ENCODE measurements around the gene NSUN2.
"Not testable (repeated sequence)": the region's sequence is repeated elsewhere in the genome, so short reads cannot be mapped to it uniquely, and the experiment has no call there.

The NSUN2 gene

DNA sequence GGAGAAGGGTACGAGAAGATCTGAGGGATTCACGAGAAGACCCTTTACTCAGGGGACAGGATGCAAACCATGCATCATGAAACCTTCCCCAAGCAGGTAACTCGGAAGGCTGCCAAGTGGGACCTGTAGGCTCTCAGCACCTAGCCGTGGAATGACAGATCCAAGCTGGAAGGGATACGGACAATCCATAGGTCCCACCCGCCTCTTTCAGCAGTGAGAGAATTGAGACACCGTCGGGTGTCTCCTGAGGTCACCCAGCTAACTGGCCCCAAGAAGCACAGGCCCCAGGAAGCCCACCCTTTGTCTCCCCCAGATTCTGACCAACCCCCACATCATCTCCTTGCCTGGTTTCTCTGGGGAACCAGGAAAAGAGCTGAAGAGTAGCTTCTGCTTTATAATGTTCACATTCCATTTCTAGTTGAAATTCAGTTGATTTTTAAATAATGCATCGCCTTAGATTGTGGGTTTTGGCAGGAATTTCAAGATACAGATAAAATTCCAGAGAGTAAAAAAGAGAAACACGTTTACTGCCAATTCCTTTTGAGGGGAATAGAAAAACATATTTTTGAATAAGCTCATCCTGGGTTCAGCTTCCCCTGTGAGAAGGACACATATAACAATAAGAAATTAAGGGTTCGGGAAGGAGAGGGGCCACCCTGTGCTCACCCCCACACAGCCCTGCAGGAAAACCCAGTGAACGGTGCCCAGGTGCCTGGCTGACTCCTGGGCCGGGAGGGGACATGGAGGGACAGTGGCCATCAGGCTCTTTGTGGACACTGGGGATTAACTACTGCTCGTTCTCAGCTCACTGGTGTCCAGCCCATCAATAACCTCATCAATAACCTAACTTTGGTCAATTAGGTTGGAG, 51.1 kb downstream of the NSUN2 start:
- no peak for DNase-seq

GRCh38 chr5:6581090-6581489, 51.8 kb downstream of the NSUN2 start:
- no peak for DNase-seq

- DNase-seq: no peak
Measured at GRCh38 chr5:6579535-6579934, 53.3 kb downstream of the NSUN2 start.

- no peak for DNase-seq
Measured at GRCh38 chr5:6578676-6579343, 54.0 kb downstream of the NSUN2 start.

DNA sequence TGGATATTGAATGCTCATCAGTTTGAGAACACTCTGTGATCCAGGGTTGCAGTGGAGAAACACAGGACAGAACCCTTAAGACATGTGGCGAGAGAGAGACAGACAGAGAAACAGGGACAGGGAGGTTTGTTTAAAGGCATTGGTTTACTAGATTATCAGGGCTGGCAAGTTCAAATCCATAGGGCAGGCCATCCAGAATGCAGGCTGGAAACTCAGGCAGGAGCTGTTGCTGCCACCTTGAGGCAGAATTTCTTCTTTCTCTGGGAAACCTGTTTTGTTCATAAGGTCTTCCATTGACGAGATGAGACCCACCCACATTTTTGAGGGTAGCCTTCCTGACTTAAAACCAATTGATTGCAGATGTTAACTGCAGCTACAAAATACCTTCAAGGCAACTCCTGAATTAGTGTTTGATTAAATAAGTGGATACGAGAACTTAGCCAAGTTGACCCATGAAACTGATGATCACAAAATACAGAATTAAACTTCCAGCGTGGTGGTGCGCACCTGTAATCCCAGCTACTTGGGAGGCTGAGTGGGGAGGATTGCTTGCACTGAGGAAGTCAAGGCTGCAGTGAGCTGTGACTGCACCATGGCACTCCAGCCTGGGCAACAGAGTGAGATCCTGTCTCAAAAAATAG, 55.9 kb downstream of the NSUN2 start:
- DNase-seq: peak; percentile 1

DNA sequence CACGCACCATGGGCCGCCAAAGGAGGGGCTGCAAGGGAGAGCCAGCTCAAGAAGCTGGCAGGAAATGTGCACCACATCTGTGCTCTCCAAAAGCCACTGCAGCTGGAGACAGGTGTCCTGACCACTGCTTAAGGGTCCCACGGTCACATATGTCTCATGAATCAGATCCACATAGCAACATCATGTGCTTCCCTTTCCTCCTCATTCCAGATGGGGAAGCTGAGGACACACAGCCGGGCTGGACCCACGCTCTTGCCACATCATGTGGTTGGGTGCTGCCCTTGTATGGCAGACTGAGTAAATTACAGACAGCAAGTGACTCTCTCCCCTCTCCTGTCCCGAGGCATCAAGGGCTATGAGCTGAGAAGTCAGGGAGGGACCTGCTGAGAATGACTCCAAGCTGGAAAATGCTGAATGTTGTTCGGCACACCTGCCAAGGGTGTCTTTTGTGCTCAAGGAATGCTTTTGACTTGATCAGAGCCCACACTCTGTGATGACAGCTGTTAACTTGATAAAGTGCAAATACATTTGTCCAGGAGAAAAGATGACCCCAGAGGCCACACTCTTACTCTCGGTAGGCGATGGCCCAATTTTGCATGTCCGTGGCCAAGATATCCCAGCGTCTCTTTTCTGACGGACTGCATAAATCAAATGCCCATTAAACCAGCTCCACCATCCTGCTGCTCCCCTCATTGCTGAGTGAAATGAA, 58.2 kb downstream of the NSUN2 start:
- DNase-seq: no peak

- no peak for DNase-seq
Measured at GRCh38 chr5:6574111-6574510, 58.7 kb downstream of the NSUN2 start.

DNA sequence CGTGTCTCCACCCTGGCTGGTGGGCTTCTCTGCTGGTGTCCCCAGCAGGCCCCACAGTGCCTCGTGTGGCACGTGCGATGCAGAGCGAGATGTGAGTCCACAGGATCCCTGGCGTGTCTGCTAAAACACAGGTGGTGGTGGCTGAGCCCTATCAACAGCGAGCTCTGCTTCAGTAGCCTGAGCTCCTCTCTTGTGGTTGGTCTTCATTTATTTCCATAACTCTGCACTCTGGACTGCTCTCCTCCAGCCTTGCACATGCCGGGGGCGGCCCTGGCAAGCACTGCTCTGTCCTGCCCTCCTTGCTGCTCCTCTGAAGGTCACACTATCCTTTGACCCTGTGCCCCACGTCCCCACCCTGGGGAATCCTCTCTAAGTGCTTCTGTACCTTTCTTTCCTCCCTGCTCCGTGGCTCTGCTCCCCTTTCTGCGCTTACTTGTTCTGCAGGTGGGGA, 59.2 kb downstream of the NSUN2 start:
- DNase-seq: no peak

DNA sequence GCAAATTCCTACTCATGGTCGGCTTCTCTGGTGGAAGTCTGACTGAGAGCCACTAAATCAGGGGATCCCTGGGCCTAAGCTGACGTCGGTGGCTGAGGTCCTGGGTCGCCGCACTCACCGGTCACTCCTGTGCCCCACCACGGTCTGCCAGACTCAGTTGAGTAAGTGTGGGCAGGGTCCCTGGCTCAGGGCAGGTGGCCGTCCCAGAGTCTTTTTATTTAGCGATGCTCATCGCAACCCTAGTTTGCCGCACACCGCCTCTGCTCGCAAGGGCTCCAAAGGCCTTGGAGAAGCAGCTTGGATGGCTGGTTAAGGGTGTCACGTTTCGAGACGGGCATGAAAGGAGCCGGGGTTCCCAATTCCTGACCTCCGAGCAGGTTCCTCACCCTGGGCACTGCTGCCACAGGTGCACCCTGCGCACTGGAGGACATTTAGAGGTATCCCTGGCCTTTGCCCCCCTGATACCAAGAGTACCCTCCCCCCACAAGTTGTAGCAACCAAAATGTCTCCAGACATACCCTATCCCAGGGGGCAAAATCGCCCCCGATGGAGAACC, 59.9 kb downstream of the NSUN2 start:
- no peak for DNase-seq

DNA sequence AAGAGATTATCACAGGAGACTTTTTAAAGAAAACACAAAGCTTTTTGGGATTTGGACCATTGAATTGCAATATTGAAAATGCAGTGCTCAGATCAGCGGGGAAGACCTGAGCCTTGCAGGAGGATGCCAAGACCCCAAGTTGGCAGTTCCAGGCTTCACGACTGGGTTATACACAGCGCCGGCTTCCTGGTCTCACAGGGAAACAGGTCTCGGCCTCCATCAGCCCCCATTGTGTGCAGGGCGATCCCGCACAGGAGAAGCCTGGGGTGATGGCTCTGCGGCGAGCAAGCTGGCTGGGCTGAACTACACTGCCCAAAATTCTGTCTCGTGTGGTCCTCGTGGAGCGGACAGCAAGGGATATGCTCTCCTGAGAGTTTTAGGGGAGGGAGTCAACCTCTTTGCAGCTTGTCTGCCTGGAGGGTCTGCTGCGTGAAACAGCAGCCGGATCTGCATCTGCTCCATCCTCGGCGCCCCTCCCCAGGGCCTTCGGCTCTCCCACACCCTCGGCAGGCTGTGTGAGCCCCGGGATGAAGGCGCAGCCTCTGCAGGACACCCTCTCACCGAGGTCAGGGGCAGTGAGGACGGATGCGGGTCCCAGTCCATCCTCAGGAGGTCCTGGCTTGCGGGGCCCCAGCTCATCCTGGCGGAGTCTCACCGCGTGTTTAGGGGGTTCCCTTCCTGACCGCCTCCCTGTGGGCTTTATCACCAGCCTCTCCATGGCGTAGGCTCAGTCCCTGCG, 60.6 kb downstream of the NSUN2 start:
- DNase-seq: no peak

GRCh38 chr5:6571607-6572006, 61.2 kb downstream of the NSUN2 start:
- not testable (repeated sequence) for DNase-seq

- no peak for DNase-seq
Measured at GRCh38 chr5:6570530-6570929, 62.3 kb downstream of the NSUN2 start.

GRCh38 chr5:6568889-6569288, 64.0 kb downstream of the NSUN2 start:
- DNase-seq: no peak

- no peak for DNase-seq
Measured at GRCh38 chr5:6568383-6568782, 64.5 kb downstream of the NSUN2 start.

DNA sequence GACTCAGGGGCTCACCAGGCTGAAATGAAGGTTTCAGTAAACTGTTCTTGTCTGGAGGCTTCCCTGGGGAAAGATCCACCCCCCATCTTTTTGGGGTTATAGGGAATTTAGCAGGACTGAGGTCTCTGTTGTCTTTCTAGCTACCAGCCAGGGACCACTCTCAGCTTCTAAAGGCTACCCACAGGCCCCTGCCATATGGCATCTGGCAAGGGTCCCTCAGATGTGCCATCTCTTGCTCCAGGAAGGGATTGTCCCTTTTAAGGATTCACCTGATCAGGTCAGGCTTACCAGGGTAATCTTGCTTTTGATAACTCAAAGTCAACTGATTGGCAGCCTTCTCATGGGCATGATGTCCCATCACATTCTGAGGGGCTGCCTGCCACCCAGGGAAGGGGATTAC, 65.0 kb downstream of the NSUN2 start:
- no peak for DNase-seq

DNA sequence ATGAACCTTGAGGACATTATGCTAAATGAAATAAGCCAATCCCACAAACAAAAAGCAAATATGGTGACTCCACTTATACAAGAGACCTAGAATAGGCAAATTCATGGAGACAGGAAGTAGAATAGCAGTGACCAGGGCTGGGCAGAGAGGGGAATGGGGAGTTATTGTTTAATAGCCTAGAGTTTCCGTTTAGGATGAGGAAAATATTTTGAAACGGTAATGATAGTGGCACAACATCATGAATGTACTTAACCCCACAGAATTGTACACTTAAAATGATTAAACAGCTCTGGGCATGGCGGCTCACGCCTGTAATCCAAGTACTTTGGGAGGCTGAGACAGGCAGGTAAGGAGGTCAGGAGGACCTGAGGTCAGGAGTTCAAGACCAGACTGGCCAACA, 65.8 kb downstream of the NSUN2 start:
- DNase-seq: no peak

- DNase-seq: no peak
Measured at GRCh38 chr5:6565492-6565891, 67.4 kb downstream of the NSUN2 start.

DNA sequence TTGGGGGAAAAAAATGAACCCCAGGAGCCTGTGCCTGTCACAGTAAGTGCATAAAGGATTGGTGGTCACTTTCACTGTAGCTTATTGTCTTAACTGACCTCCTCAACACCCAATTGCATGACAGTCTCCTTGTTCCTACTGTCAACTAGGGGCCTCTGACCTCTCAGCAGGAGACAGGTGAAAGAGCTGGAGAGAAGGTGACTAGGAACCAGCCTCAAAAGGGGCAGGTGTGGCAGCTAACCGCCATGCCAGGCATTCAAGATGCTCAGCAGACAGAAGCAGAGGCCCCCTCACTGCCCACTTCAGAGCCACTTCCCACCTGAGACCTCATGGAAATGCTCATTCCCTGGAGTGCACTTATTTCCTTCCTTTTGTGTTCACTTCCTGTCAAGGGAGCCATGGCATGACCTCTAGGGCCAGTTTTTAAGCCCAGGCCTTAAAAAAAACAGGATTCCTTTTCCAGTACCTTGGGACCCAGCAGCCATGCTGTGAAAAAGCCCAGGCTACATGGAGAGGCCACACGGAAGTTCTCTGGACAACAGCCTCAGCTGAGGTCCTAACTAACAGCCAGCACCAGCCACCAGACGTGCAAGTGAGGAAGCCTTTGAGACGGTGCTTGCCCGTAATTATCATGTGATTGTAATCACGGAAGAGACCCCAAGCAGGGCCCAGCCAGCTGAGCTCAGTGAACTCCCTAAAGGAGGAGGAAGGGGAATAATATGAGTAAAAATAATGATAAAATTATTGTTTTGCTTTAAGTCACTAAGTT, 74.9 kb downstream of the NSUN2 start:
- DNase-seq: no peak

DNA sequence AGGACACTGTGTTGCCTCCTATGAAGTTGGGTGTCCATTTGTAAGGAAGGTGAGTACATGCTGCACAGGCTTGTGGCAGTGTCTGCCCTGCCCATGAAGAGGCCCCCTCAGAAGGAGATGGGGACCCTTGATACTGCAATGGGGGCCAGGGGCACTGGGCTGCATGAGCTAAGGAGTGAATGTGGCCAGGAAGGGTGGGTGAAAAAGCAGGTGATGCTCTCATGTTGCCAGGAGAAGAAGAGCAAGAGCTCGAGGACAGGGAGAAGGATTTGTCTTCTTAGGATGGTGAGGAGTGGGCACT, 76.1 kb downstream of the NSUN2 start:
- no peak for DNase-seq

DNA sequence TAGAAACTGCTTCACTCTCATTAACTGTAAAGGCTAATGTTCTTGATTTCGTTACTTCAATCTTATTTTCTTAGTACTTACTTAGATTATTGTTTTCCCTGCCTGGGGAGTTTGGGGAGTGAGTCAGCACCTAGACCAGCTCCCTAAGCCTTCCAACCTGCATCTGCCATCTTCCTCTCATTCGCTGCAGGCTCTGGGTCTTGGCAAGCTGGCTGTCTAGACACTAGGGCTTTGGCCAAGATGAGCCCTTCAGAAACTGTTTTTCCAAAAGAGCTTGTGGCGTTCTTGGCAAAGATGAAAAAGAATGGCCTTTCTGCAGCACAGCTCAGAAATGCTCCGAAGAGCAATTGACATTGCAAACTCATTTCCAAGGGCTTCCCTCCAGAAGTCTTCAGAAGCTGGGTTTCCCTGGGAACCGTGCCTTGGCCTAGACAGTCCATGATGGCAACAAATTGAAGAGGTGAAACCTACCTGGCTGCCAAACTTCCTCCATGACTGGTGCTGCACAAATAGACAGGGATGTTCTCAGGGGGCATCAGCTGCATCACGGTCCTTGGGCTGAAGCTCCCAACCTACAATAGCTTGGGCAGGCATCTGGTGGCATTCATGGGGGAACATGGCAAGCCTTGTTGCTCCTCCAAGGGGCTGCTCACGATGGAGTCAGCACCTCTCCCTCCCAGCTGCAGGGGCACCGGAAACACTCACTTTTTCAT, 76.6 kb downstream of the NSUN2 start:
- no peak for DNase-seq

DNA sequence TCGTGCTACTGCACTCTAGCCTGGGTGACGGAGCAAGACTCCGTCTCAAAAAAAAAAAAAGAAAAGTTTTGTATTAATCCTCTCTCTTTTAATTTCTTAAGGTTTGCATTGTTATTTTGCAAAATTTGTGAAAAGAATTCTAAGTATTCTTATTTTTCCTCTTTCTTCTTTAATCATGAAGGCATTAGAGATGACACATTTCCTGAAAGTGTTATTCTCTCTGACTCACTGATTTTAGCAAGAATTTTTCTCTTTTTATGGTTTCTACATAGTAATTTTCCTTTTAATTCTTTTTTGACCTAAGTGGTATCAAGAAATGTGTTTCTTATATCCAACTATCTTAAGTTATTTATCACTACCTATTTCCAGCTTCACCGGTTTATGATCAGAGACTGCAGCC, 78.0 kb downstream of the NSUN2 start:
- no peak for DNase-seq

All from SIG-M5 (cell line).